ENCODE measurements around the gene AKR7A2. TPM values are rescaled to one million over a fixed set of nuclear protein-coding genes. Genes with fewer than 3 reads are reported as not detected.

AKR7A2 gene
- total and polyA plus RNA-seq, 9 of the 15 experiments (the other 6 are each of a cell fraction or from before 2014, with no cell fraction given): 2.0 to 78.4 (median 49.4) TPM

GRCh38 chr1:19311931-19312781 lies at the start of gene AKR7A2, which contains the start of gene SLC66A1 (continued):
- TF ChIP-seq ZNF143 (CRISPR knock-in tag; IDR thresholded peaks at IDR 0.05) (no peak), PATZ1 (CRISPR knock-in tag; IDR thresholded peaks at IDR 0.05; ENCODE audit: borderline replicate concordance) (no peak), CREBBP (IDR thresholded peaks at IDR 0.05; ENCODE audit: low read depth, low read length) (no peak), CBFB (CRISPR knock-in tag; IDR thresholded peaks at IDR 0.05) (0 out of 2 replicates have a peak, but pooled peaks have one; percentile 44), SFPQ (IDR thresholded peaks at IDR 0.05; ENCODE audit: low read depth, low read length) (no peak), ZNF354B (CRISPR knock-in tag; IDR thresholded peaks at IDR 0.05) (no peak), ZNF277 (CRISPR knock-in tag; IDR thresholded peaks at IDR 0.05; ENCODE audit: borderline replicate concordance) (no peak), E2F1 (CRISPR knock-in tag; IDR thresholded peaks at IDR 0.05) (no peak; the same call in 1 of the 2 replicates), NFIX (CRISPR knock-in tag; IDR thresholded peaks at IDR 0.05; ENCODE audit: low read depth) (no peak), ZNF696 (CRISPR knock-in tag; conservative IDR thresholded peaks at IDR 0.05) (no peak), NKRF (IDR thresholded peaks at IDR 0.05; ENCODE audit: borderline replicate concordance) (peak; percentile 83; the same call in 1 of the 2 replicates), LCOR (CRISPR knock-in tag; IDR thresholded peaks at IDR 0.05) (peak; percentile 93; the same call in 1 of the 2 replicates), KLF13 (tag; IDR thresholded peaks at IDR 0.05; ENCODE audit: borderline replicate concordance, low read depth) (0 out of 2 replicates have a peak, but pooled peaks have one; percentile 44)

All from K562 (cell line).